Smooth muscle cell (in vitro differentiated cells): ENCODE results near the gene INPP4B. TPM values are rescaled to one million over a fixed set of nuclear protein-coding genes. Genes with fewer than 3 reads are reported as not detected.

ENCODE experiments used
- DNase-seq: peaks from one replicate; lab custom pipeline; 2025; ENCODE audit not compliant: unreplicated experiment; lab: John Stamatoyannopoulos, UW
- H2AFZ ChIP-seq: fragments of 200-600 bp; sonication (generic); 2 replicates; pipeline ENCODE4 v1.6.0; 2016; ENCODE audit warnings: antibody characterized with exemption, low read depth, mild to moderate bottlenecking
- H3F3A ChIP-seq: fragments of 200-600 bp; sonication (generic); 2 replicates; pipeline ENCODE4 v1.6.0; 2017; ENCODE audit warnings: antibody characterized with exemption, low read depth
- H3K27ac ChIP-seq: fragments of 200-600 bp; sonication (generic); 2 replicates; pipeline ENCODE4 v1.5.1; 2016; ENCODE audit warnings: low read depth, mild to moderate bottlenecking
- H3K27me3 ChIP-seq: fragments of 200-600 bp; sonication (generic); 2 replicates; pipeline ENCODE4 v1.6.1; 2016; ENCODE audit warnings: low read depth, mild to moderate bottlenecking
- H3K36me3 ChIP-seq: fragments of 200-600 bp; sonication (generic); 2 replicates; pipeline ENCODE4 v1.5.1; 2016; ENCODE audit warnings: low read depth
- H3K4me1 ChIP-seq: fragments of 200-600 bp; sonication (generic); 2 replicates; pipeline ENCODE4 v1.5.1; 2016; ENCODE audit warnings: low read depth
- H3K4me2 ChIP-seq: fragments of 200-600 bp; sonication (generic); 2 replicates; pipeline ENCODE4 v1.6.0; 2016; ENCODE audit warnings: mild to moderate bottlenecking
- H3K4me3 ChIP-seq: fragments of 200-600 bp; sonication (generic); 2 replicates; pipeline ENCODE4 v1.5.1; 2016; ENCODE audit warnings: mild to moderate bottlenecking
- H3K79me2 ChIP-seq: fragments of 200-600 bp; sonication (generic); 2 replicates; pipeline ENCODE4 v1.6.0; 2016; ENCODE audit warnings: low read depth, mild to moderate bottlenecking
- H3K9ac ChIP-seq: fragments of 200-600 bp; sonication (generic); 2 replicates; pipeline ENCODE4 v1.6.0; 2016; ENCODE audit warnings: low read depth
- H3K9me3 ChIP-seq: fragments of 200-600 bp; sonication (generic); replicated peaks from 2 replicates; pipeline ENCODE4 v1.5.1; 2016; ENCODE audit warnings: low read depth
- H4K20me1 ChIP-seq: fragments of 200-600 bp; sonication (generic); 2 replicates; pipeline ENCODE4 v1.6.0; 2016; ENCODE audit warnings: low read depth
- WGBS: methylation state at CpG from one replicate; pipeline ENCODE4 v1.1.7; 2016; ENCODE audit warnings: low lambda C conversion rate; 5-methylcytosine and 5-hydroxymethylcytosine counted together
- polyA plus RNA-seq: library from polyadenylated mRNA; unstranded; fragments of >200 nt; fragmentation: Nextera tagmentation; extraction: Ambion mirVana; gene quantifications from 2 replicates; pipeline ENCODE4 v1.2.1, GENCODE V29; 2016
- total RNA-seq: library from RNA; depleted of rRNA; stranded (reverse); fragments of >200 nt; gene quantifications from 2 replicates; pipeline ENCODE4 v1.2.3, GENCODE V29; 2014
- TF ChIP-seq, protein P1 (sequence below): fragments of 200-600 bp; sonication (generic); IDR thresholded peaks from 2 replicates; pipeline ENCODE4 v1.5.1; 2017; ENCODE audit warnings: borderline replicate concordance, mild to moderate bottlenecking, antibody characterized with exemption; ENCODE audit not compliant: insufficient read depth, poor library complexity, severe bottlenecking

INPP4B gene
- total and polyA plus RNA-seq, 2 experiments from 2014 or later: 2.0 to 10.9 TPM

DNA sequence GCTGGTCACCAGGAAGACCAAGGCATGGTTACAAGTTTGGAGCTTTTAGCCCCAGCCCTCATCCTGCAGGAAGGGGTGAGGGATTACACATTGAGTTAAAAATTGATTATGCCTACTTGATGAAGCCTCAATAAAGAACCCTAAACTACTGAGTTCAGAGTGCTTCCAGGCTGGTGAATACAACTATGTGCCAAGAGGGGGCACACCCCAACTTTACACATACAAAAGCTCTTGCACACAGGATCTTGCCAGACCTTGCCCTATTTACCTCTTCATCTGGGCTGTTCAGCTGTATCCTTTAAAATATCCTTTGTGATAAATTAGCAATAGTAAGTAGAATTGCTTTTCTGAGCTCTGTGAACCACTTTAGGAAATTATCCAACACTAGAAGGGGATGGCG, 489.3 kb downstream of the INPP4B start:
- Histone ChIP-seq H3K9ac (no peak overlapping the region), H2AFZ (no peak overlapping the region), H3K4me2 (no peak overlapping the region), H3K27ac (no peak overlapping the region), H4K20me1 (no peaks in the 10 kb centered on the region), H3K9me3 (no peaks in the 10 kb centered on the region), H3K36me3 (no peaks in the 10 kb centered on the region), H3K4me3 (no peak overlapping the region), H3K27me3 (no peaks in the 10 kb centered on the region), H3K4me1 (peaks cover 9% of the 10 kb centered on the region), H3K79me2 (no peaks in the 10 kb centered on the region), H3F3A (no peaks in the 10 kb centered on the region)
- WGBS: 94% methylated on average over 1 of the region's 1 CpG
- no peak for DNase-seq
- TF ChIP-seq, protein P1, sequence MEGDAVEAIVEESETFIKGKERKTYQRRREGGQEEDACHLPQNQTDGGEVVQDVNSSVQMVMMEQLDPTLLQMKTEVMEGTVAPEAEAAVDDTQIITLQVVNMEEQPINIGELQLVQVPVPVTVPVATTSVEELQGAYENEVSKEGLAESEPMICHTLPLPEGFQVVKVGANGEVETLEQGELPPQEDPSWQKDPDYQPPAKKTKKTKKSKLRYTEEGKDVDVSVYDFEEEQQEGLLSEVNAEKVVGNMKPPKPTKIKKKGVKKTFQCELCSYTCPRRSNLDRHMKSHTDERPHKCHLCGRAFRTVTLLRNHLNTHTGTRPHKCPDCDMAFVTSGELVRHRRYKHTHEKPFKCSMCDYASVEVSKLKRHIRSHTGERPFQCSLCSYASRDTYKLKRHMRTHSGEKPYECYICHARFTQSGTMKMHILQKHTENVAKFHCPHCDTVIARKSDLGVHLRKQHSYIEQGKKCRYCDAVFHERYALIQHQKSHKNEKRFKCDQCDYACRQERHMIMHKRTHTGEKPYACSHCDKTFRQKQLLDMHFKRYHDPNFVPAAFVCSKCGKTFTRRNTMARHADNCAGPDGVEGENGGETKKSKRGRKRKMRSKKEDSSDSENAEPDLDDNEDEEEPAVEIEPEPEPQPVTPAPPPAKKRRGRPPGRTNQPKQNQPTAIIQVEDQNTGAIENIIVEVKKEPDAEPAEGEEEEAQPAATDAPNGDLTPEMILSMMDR: no peak

- H3K27ac ChIP-seq: no peak overlapping the region
- H3F3A ChIP-seq: no peaks in the 10 kb centered on the region
- H3K9me3 ChIP-seq: no peaks in the 10 kb centered on the region
- no peaks in the 10 kb centered on the region for H3K79me2 ChIP-seq
- no peaks in the 10 kb centered on the region for H4K20me1 ChIP-seq
- no peak overlapping the region for H3K4me2 ChIP-seq
- H2AFZ ChIP-seq: no peak overlapping the region
- H3K4me3 ChIP-seq: no peak overlapping the region
- peaks cover 13% of the 10 kb centered on the region for H3K4me1 ChIP-seq
- no peaks in the 10 kb centered on the region for H3K27me3 ChIP-seq
- no peak for DNase-seq
- no peak overlapping the region for H3K9ac ChIP-seq
- TF ChIP-seq, protein P1: no peak
- no peaks in the 10 kb centered on the region for H3K36me3 ChIP-seq
Observed at GRCh38 chr4:142356118-142356759, 489.9 kb downstream of the INPP4B start.

DNA sequence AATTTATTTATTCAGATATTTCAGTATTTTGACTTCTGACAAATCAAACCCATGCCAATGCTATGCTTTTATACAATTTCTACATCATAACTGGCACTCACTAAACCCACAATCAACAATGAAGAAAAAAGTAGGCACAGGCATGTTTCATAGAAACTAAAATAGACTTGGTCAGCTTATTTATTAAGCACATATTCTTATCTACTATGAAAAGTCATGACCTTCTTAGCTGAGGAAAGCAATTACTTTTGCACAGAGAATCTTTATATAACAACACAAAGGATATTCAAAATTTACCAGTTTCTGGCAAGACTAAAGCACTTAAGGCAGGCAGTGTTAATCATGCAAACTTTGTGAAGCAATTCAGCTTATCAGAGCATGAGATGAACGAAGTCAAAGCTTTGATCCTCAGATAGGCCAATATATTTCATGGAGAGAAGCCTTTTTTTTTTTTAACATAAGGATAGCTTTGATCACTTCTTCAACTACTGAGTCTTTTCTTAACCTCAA, 490.6 kb downstream of the INPP4B start:
- H3K4me2 ChIP-seq: no peak overlapping the region
- no peaks in the 10 kb centered on the region for H3K27me3 ChIP-seq
- no peaks in the 10 kb centered on the region for H3F3A ChIP-seq
- H3K4me1 ChIP-seq: peaks cover 13% of the 10 kb centered on the region
- no peak for DNase-seq
- no peak overlapping the region for H3K27ac ChIP-seq
- 25% methylated on average over 1 of the region's 1 CpG for WGBS
- H3K4me3 ChIP-seq: no peak overlapping the region
- H3K9me3 ChIP-seq: no peaks in the 10 kb centered on the region
- TF ChIP-seq, protein P1: no peak
- no peaks in the 10 kb centered on the region for H3K79me2 ChIP-seq
- no peaks in the 10 kb centered on the region for H3K36me3 ChIP-seq
- H2AFZ ChIP-seq: no peak overlapping the region
- no peak overlapping the region for H3K9ac ChIP-seq
- no peaks in the 10 kb centered on the region for H4K20me1 ChIP-seq

GRCh38 chr4:142354794-142355420, 491.2 kb downstream of the INPP4B start:
- no peak overlapping the region for H3K4me2 ChIP-seq
- no peak overlapping the region for H2AFZ ChIP-seq
- H3K9ac ChIP-seq: no peak overlapping the region
- TF ChIP-seq, protein P1: no peak
- no peaks in the 10 kb centered on the region for H3F3A ChIP-seq
- no peaks in the 10 kb centered on the region for H3K9me3 ChIP-seq
- no peaks in the 10 kb centered on the region for H3K79me2 ChIP-seq
- no peak for DNase-seq
- no peak overlapping the region for H3K27ac ChIP-seq
- no peak overlapping the region for H3K4me3 ChIP-seq
- no peaks in the 10 kb centered on the region for H4K20me1 ChIP-seq
- peaks cover 13% of the 10 kb centered on the region for H3K4me1 ChIP-seq
- WGBS: 69% methylated on average over 8 of the region's 8 CpGs
- H3K36me3 ChIP-seq: no peaks in the 10 kb centered on the region
- no peaks in the 10 kb centered on the region for H3K27me3 ChIP-seq
